Psoas muscle (tissue), 8 donors: ENCODE results near the gene ODC1. TPM values are rescaled to one million over a fixed set of nuclear protein-coding genes. Genes with fewer than 3 reads are reported as not detected.

Experiments used
- ATAC-seq, 4 donors: fragments of 200-7000 bp; cut with Tn5 transposase; one replicate each; pipeline ENCODE4 v1.9.1; 2020; ENCODE audit warnings: moderate library complexity in 3 of 4, mild to moderate bottlenecking in 2 of 4
- DNase-seq, 2 donors: peaks; one replicate each; pipeline ENCODE4 v3.0.0-alpha.2; 2020
- H3K27ac ChIP-seq: fragments of 200-600 bp; one replicate; pipeline ENCODE4 v1.8.0; 2022
- H3K27me3 ChIP-seq, 3 donors: fragments of 200-600 bp in 1 of 3; one replicate each; pipeline versions ENCODE4 v1.6.1 to v1.8.0; 2013 to 2022; ENCODE audit warnings: low read length in 2 of 3, mild to moderate bottlenecking in 2 of 3, moderate library complexity in 1 of 3; ENCODE audit not compliant: insufficient read depth in 3 of 3
- H3K36me3 ChIP-seq, 2 donors: fragments of 200-600 bp in 1 of 2; one replicate each; pipeline versions ENCODE4 v1.6.1 to v1.8.0; 2013 to 2022; ENCODE audit warnings: low read depth in 1 of 2, mild to moderate bottlenecking in 1 of 2, moderate library complexity in 1 of 2; ENCODE audit not compliant: insufficient read depth in 1 of 2
- H3K4me1 ChIP-seq: fragments of 200-600 bp; one replicate; pipeline ENCODE4 v1.8.0; 2022
- H3K4me3 ChIP-seq: fragments of 200-600 bp; one replicate; pipeline ENCODE4 v1.8.0; 2022; ENCODE audit warnings: mild to moderate bottlenecking
- H3K9me3 ChIP-seq: fragments of 200-600 bp; one replicate; pipeline ENCODE4 v1.8.0; 2022
- CTCF ChIP-seq: fragments of 200-600 bp; IDR thresholded peaks from one replicate; pipeline ENCODE4 v1.8.0; 2022; ENCODE audit warnings: antibody characterized with exemption
- WGBS, 3 donors: extraction: QIAGEN DNeasy Blood & Tissue Kit; methylation state at CpG; one replicate each; pipeline versions ENCODE4 v1.1.6 to v1.1.7; 2013; 5-methylcytosine and 5-hydroxymethylcytosine counted together
- intact Hi-C, 2 donors: fragments of 100-400 bp; cut with DNase I; formaldehyde crosslinking; loops; one replicate each; pipeline versions ENCODE4 v1.11.0 to v1.14.2; 2022
- polyA plus RNA-seq, 3 donors: library from polyadenylated mRNA; stranded (reverse); fragments of 200-250 nt; gene quantifications; one replicate each; pipeline ENCODE4 v1.2.3, GENCODE V29; 2013
- total RNA-seq, 4 donors: library from RNA; stranded (reverse); fragmentation: NEBNext Ultra II Directional in 2 of 4; extraction: Animal tissue kit (Norgen Biotek cat#: 25700) in 2 of 4; gene quantifications; one replicate each; pipeline versions ENCODE4 v1.2.1 to v1.2.4, GENCODE V29; 2021 to 2023
- donor health status: healthy with polysubstance abuse.
- donor health status: DM: no; HTN: no; CAD: no; lungs with moderate emphysema.
- donor health status: Bipolar disorder and iron deficiency.
- donor health status: healthy.
- donor health status: DM: yes; HTN: yes; CAD: no.
- donor health status: DM: no; HTN: no; CAD: no.
- donor health status: DM: no; HTN: no; CAD: no.
- donor health status: DM: yes; HTN: yes; CAD: no.

Gene ODC1
- total and polyA plus RNA-seq, 7 donors, result 56.8 to 226 (median 106) TPM

DNA sequence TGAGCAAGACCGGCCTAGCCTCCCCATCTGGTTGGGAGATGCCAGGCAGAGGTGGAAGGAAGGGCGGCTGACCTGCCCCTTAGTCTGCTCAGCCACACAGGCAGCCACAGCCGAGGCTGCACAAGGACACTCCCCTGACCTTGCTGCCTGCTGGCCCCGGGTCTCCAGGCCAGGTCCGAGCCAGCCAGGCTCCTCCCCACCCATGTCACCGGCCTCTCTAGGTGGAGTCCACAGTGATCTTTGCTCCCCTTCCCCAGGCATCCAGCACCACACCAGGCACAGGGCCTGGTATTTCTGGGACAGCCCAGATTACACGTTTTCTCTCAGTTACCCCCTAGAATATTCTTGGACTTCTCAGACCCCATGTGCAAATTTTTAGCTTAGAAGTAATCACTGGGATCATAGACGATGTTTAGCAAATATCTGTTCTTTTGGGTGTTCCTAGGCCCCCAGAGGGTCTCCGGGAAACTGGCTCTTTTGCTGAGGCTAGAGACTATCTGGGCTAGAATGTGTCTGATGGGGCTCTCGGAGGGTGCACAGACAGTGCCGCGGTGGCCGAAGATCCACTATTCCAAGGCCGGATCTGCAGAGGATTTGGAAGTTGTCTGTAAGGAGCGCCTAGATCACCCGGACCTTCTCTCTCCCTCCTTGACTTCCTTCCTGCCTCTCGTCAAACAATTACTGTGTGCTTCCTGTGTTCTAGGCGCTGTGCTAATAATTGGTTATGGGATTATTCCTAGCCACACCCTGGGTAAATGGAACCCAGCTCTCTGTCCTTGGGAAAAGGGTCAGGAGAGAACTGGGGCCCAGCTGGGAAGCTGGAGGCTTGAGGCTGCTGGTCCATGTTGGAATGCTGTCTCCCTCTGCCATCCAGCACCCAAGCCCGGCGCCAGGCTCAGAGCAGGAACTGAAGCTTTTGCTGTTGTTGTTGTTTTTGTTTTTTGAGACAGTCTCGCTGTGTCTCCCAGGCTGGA is 46.9 kb downstream of the ODC1 start:
- peak overlapping the region; percentile 32 for H3K27ac ChIP-seq
- ATAC-seq (no peak), DNase-seq (no peak)
- no peaks in the 10 kb centered on the region for H3K9me3 ChIP-seq
- H3K4me3 ChIP-seq, result no peak overlapping the region
- H3K27me3 ChIP-seq, result no peaks in the 10 kb centered on the region
- no peaks in the 10 kb centered on the region for H3K36me3 ChIP-seq
- intact Hi-C loops, result loop anchor here in 1 of 2 donors (5.0 kb wide), 1 partner anchor 99 kb away; the partner anchor contains the start of gene HPCAL1
- peaks cover 24% of the 10 kb centered on the region for H3K4me1 ChIP-seq
- TF ChIP-seq CTCF, result no peak
- WGBS, 3 donors, result 72 to 79% (median 74%) methylated on average over 21 of the region's 21 CpGs

- Histone ChIP-seq H3K9me3 (no peaks in the 10 kb centered on the region), H3K36me3 (no peaks in the 10 kb centered on the region), H3K4me1 (peaks cover 17% of the 10 kb centered on the region), H3K27ac (peak overlapping the region; percentile 32), H3K4me3 (no peak overlapping the region), H3K27me3 (no peaks in the 10 kb centered on the region)
- 74 to 84% (median 78%) methylated on average over 11 of the region's 11 CpGs for WGBS, 3 donors
- DNase-seq, result no peak
- TF ChIP-seq CTCF, result no peak
- ATAC-seq, result no peak
- intact Hi-C loops, result loop anchor here in 1 of 2 donors (5.0 kb wide), 1 partner anchor 98 kb away; the partner anchor contains the start of gene HPCAL1
Measured at GRCh38 chr2:10400568-10400977, 47.6 kb downstream of the ODC1 start.

- Histone ChIP-seq H3K4me1 (peaks cover 12% of the 10 kb centered on the region), H3K4me3 (no peak overlapping the region), H3K27me3 (no peaks in the 10 kb centered on the region), H3K36me3 (no peaks in the 10 kb centered on the region), H3K27ac (no peak overlapping the region), H3K9me3 (no peaks in the 10 kb centered on the region)
- no peak for TF ChIP-seq CTCF
- intact Hi-C loops, result loop anchor here in 1 of 2 donors (5.0 kb wide), 1 partner anchor 98 kb away; the partner anchor contains the start of gene HPCAL1
- DNase-seq (no peak), ATAC-seq (no peak)
- 88 to 91% (median 90%) methylated on average over 14 of the region's 14 CpGs for WGBS, 3 donors
Measured at GRCh38 chr2:10400002-10400401, 48.1 kb downstream of the ODC1 start.

GRCh38 chr2:10399358-10399757 is 48.8 kb downstream of the ODC1 start:
- Histone ChIP-seq H3K27me3 (no peaks in the 10 kb centered on the region), H3K4me1 (peaks cover 5% of the 10 kb centered on the region), H3K27ac (no peak overlapping the region), H3K9me3 (no peaks in the 10 kb centered on the region), H3K4me3 (no peak overlapping the region), H3K36me3 (no peaks in the 10 kb centered on the region)
- no peak for DNase-seq
- no peak for TF ChIP-seq CTCF
- 87 to 96% (median 87%) methylated on average over 7 to 15 of the region's 16 CpGs for WGBS, 3 donors
- intact Hi-C loops, result no loop called here
- no peak for ATAC-seq
